HCT116 (cell line): Measurements from ENCODE around the gene DPF1. TPM values are rescaled to one million over a fixed set of nuclear protein-coding genes. Genes with fewer than 3 reads are reported as not detected.

Experiments used
- EGR1 ChIP-seq: IDR thresholded peaks from 2 replicates; pipeline ENCODE4 v1.6.1; 2012; ENCODE audit warnings: low read depth
- EZH2 ChIP-seq: fragments of 200-600 bp; sonication (generic); IDR thresholded peaks from 2 replicates; pipeline ENCODE4 v1.6.1; 2017; ENCODE audit warnings: antibody characterized with exemption, mixed run types
- JUND ChIP-seq: IDR thresholded peaks from 2 replicates; pipeline ENCODE4 v1.6.1; 2012
- SP1 ChIP-seq: IDR thresholded peaks from 2 replicates; pipeline ENCODE4 v1.6.1; 2012; ENCODE audit warnings: low read depth
- ZNF274 ChIP-seq: fragments of 200-500 bp; sonication (Bioruptor generic); IDR thresholded peaks from 2 replicates; pipeline ENCODE4 v1.6.1; 2014; ENCODE audit warnings: mild to moderate bottlenecking, low read depth, low read length, inconsistent platforms
- total RNA-seq: library from RNA; stranded (reverse); gene quantifications from one replicate; pipeline ENCODE4 v1.2.1, GENCODE V29; 2021; ENCODE audit not compliant: unreplicated experiment
- TF ChIP-seq, protein P1 (sequence below): IDR thresholded peaks from 2 replicates; pipeline ENCODE4 v1.6.1; 2012; ENCODE audit warnings: low read depth
- TF ChIP-seq, protein P2 (sequence below): IDR thresholded peaks from 2 replicates; pipeline ENCODE4 v1.6.1; 2011; ENCODE audit warnings: mild to moderate bottlenecking, low read length, moderate library complexity; ENCODE audit not compliant: insufficient replicate concordance; ENCODE audit errors: extremely low read depth

DPF1 gene
- total RNA-seq, 1 experiment from 2014 or later = 9.7 TPM

DNA sequence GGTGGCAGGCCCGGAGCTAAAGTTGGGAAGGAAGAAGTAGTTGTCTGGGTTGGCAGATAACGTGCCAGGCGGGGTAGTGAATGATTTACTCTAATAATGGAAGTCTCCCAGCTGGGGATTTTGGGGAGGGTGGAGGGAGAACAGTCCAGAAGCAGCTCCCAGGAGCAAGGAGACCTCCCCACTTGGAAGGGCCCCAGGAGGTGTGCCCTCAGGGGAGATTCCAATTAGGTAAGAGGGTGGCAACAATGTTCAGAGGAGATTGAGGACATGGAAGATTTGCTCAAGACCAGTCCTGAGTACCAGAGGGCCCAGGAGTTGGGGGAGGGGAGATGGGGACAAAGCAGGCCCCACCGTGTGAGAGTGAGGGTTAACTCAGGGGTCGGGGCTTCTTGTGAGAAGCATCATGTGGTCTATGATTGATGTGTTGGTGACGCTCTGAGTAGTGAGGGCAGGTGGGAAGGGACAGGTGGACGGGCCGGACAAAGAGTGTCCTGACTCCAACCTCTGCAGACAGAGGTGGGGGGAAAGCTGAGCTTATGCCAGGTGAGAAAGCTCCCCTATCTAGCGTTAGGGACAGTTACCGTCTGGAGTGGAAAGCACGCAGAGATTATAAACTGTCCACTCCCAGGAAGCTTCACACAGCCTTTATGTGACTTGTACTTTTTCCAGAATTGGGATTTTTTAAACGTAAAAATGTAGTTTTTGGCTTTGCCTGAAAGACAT lies 43.9 kb upstream of the DPF1 start (continued):
- TF ChIP-seq, protein P1, sequence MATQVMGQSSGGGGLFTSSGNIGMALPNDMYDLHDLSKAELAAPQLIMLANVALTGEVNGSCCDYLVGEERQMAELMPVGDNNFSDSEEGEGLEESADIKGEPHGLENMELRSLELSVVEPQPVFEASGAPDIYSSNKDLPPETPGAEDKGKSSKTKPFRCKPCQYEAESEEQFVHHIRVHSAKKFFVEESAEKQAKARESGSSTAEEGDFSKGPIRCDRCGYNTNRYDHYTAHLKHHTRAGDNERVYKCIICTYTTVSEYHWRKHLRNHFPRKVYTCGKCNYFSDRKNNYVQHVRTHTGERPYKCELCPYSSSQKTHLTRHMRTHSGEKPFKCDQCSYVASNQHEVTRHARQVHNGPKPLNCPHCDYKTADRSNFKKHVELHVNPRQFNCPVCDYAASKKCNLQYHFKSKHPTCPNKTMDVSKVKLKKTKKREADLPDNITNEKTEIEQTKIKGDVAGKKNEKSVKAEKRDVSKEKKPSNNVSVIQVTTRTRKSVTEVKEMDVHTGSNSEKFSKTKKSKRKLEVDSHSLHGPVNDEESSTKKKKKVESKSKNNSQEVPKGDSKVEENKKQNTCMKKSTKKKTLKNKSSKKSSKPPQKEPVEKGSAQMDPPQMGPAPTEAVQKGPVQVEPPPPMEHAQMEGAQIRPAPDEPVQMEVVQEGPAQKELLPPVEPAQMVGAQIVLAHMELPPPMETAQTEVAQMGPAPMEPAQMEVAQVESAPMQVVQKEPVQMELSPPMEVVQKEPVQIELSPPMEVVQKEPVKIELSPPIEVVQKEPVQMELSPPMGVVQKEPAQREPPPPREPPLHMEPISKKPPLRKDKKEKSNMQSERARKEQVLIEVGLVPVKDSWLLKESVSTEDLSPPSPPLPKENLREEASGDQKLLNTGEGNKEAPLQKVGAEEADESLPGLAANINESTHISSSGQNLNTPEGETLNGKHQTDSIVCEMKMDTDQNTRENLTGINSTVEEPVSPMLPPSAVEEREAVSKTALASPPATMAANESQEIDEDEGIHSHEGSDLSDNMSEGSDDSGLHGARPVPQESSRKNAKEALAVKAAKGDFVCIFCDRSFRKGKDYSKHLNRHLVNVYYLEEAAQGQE = no peak
- TF ChIP-seq EGR1 (no peak), SP1 (no peak), ZNF274 (no peak), JUND (no peak), EZH2 (no peak)
- TF ChIP-seq, protein P2, sequence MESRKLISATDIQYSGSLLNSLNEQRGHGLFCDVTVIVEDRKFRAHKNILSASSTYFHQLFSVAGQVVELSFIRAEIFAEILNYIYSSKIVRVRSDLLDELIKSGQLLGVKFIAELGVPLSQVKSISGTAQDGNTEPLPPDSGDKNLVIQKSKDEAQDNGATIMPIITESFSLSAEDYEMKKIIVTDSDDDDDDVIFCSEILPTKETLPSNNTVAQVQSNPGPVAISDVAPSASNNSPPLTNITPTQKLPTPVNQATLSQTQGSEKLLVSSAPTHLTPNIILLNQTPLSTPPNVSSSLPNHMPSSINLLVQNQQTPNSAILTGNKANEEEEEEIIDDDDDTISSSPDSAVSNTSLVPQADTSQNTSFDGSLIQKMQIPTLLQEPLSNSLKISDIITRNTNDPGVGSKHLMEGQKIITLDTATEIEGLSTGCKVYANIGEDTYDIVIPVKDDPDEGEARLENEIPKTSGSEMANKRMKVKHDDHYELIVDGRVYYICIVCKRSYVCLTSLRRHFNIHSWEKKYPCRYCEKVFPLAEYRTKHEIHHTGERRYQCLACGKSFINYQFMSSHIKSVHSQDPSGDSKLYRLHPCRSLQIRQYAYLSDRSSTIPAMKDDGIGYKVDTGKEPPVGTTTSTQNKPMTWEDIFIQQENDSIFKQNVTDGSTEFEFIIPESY = no peak
